CD4-positive, alpha-beta T cell treated with Interleukin-6 for 4 hours (primary cell): Measurements from ENCODE around the gene HAPSTR1.

Source experiments
- DNase-seq: peaks from one replicate; pipeline ENCODE4 v3.0.0-alpha.2; 2020; ENCODE audit warnings: mixed read lengths

Gene HAPSTR1

DNA sequence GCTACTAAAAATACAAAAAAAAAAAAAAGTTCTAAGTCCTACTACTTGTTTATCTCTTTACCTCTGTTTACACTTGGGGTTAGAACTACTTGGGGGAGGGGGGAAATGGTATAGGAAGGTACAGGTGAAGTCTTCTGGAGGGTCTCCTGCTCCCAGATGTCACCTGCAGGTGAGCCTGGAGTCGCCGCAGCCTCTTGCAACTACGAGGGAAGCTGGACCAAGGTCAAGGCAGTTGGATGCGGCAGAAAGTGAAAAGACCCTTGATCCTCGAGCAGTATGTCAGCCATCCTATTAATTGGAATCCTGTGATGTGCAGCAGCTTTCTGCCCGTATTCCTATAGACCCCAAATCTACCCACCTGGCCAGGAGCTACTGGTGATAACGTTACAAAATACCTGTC, 33.0 kb downstream of the HAPSTR1 start:
- no peak for DNase-seq

DNA sequence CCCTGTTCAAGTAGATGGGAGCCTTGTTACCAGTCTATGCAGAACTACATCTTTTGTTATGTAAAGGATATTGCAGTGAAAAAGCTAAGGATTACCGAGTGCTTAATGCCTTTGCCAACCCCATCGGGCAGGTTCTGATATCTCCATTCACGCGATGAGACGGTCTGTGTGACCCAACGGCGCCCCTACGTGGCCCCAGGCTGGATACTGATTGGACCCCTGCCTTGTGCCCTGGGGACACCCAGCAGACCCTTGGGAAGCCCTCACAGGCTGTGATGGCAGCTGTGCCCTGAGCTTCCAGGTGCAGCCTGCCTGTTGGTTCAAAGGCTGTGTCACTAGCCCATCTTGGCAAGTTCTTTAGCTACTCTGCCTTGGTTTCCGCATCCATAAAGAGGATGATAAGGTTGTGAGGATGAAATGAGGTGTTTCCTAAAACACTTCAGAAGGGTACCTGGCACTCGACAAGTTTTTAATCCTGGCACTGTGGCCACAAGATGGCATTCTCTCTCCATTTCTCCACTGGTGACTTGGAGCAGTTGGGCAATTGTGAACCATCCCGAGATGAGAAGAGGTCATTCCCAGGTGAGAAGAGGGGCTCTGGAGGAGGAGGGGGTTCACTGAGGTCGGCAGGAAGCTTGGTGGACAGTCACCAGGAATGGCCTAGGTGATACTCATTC, 33.6 kb downstream of the HAPSTR1 start:
- no peak for DNase-seq

DNA sequence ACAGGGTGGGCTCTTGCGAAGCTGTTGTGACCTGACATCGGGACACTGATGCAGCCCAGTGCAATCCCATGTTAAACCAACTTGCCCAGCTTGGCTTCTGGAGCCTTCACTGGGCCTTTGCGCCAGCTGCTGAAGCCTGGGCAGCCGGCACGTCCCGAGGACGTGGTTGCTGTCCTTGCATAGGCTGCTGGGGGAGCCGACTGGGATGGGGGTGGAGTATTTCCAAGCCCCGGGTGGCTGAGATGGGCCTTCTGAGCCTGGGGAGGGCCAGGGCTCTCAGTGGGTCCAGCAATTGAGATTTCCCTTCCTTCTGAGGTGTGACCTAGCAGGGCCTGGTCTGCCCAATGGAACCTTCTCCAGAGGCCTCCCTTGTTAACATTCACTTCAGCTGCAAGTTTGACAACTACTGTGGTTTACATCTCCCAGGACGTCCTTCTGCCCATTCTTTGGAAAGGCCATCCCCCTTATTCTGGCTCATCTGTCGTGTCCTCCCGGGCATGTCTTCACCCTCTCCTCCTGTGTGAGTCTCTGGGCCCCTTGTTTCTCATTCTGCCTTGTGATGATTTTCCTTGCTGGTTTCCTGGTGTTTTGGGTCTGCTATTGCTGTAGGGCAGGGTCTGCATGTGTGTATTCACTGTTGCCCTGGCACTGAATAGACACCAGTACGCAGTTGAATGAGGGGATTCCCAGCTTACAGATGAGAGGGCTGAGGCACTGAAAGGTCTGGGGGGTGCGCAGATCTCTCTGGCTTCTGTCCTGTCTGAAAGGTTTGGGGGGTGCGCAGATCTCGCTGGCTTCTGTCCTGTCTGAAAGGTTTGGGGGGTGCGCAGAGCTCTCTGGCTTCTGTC, 34.4 kb downstream of the HAPSTR1 start:
- no peak for DNase-seq

DNA sequence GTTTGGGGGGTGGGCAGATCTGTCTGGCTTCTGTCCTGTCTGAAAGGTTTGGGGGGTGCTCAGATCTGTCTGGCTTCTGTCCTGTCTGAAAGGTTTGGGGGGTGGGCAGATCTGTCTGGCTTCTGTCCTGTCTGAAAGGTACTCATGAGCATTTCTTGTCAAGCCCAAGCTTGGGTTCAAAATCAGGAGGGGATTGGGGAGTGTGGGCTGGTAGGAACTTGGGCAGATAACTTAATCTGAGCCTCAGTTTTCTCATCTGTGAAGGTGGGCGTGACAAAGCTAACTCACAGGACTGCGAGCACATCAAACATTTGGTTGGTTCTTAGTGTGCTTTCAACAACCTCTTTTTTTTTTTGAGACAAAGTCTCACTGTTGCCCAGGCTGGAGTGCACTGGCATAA, 35.2 kb downstream of the HAPSTR1 start:
- DNase-seq = no peak

- DNase-seq = no peak
Observed at GRCh38 chr16:9128346-9129342, 37.2 kb downstream of the HAPSTR1 start.

- DNase-seq = no peak
Observed at GRCh38 chr16:9134306-9134705, 42.9 kb downstream of the HAPSTR1 start.

DNA sequence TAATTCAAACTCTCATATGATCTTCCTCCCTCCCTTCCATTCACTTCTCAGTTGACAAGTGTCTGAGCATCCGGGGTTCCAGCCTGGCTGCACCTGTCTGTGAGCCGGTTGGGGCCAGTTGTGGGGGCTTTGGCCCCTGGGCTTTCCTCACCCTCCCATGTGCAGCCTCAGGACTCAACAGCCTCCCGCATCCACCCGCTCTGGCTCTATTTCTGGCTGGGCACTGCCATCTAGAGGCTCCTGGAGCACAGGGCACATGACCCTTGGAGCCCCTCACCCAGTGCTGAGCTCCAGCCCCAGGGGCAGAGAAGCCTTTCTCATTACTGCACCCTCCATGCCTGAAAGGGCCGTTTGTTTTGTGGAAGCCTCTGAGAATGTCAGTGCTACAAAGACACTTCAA, 43.3 kb downstream of the HAPSTR1 start:
- DNase-seq = peak; percentile 70

DNA sequence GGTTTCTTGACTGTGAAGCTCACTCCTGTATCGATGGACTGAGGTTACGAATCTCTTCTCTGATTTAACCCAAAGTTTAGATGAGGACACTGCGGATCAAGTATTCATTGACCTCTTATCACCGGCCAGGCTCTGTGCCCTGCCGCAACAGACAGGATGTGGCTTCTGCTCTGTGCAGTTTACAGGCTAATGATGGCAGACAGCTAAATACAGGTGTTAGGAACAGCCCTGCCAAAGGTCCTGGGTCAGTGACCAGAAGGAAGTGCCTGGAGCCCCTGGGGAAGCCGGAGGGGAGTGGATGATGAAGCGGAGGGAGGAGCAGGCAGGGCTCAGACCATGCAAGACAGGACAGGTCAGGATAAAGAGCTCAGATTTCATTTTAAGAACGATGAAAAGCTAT, 44.4 kb downstream of the HAPSTR1 start:
- DNase-seq = no peak

- no peak for DNase-seq
Observed at GRCh38 chr16:9136596-9136995, 45.2 kb downstream of the HAPSTR1 start.

GRCh38 chr16:9138021-9138680, 46.7 kb downstream of the HAPSTR1 start:
- DNase-seq = no peak

DNA sequence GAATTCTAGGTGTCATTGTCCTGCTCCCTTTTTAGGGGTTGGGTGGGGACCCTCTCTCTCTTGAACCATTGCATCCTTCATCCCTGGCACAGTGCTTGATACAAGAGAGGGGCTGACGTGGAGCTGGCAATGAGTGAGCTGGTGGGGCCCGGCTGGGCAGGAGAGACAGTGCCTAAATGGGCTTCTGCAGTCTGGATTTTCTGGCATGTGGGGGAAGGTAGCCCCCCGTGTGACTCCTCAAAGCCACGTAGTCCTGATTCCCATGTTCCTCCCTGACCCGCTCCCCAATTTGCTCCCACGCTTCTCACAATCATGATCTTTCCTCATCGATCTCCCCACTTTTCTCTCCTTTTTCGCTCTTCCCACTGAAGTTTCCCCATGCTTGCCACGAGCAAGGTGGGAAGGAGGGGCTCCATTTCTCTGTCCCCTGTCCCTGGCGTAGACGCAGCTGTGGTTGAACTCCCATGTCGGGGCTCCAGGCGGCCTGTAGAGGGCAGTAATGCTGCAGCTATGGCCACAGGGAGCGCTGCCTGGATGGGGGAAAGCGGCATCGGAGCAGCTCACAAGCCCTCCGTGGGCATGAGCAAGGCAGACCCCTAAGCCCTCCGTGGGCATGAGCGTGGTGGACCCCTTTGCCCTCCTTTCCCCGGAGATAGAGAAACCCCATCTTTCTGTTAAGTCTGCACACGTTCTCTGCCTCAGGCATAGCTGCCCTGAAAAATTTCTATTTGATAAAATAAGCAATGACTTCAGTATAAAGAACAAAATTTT, 47.5 kb downstream of the HAPSTR1 start:
- peak; percentile 73 for DNase-seq

DNA sequence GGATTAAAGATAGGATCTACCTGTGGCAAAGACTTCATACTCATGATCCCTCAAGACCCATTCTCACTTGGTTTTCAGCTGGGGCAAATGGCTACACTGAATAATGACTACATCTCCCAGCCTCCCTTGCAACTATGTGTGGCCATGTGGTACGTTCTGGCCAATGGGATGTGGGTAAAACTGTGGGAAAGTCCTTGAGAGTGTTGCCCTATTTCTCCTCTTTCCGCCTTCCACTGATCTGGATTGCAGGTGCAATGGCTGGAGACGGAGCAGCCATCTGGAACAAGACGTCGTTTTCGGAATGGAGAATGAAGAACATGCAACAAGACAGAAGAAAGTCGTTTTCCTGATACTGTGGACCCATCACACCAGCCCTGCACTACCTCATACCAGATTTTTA, 48.5 kb downstream of the HAPSTR1 start:
- no peak for DNase-seq
